Panc1 (cell line): ENCODE measurements around the gene MAP3K4.

Experiments used
- CTCF ChIP-seq: fragments of 450-650 bp; IDR thresholded peaks from 2 replicates; pipeline ENCODE4 v1.5.1; 2017; ENCODE audit warnings: mild to moderate bottlenecking
- POLR2AphosphoS5 ChIP-seq: IDR thresholded peaks from 2 replicates; pipeline ENCODE4 v1.6.1; 2012; ENCODE audit warnings: mild to moderate bottlenecking, low read depth, low read length, moderate library complexity
- SIN3A ChIP-seq: IDR thresholded peaks from 2 replicates; pipeline ENCODE4 v1.6.1; 2012; ENCODE audit warnings: low read depth, mild to moderate bottlenecking, low read length, moderate library complexity, borderline replicate concordance; ENCODE audit not compliant: insufficient read depth
- TCF7L2 ChIP-seq: IDR thresholded peaks from 2 replicates; pipeline ENCODE4 v1.6.1; 2011; ENCODE audit warnings: mild to moderate bottlenecking, low read depth, low read length, inconsistent platforms
- TF ChIP-seq, protein P1 (sequence below), 2 experiments: IDR thresholded peaks; 2 replicates each; pipeline ENCODE4 v1.6.1; 2011 to 2012; ENCODE audit warnings: low read depth in 2 of 2, control low read depth in 1 of 2, low read length in 1 of 2, mild to moderate bottlenecking in 1 of 2, moderate library complexity in 1 of 2; ENCODE audit not compliant: insufficient read depth in 1 of 2

GRCh38 chr6:161066511-161066910 lies 74.9 kb downstream of the MAP3K4 start:
- TF ChIP-seq, protein P1, sequence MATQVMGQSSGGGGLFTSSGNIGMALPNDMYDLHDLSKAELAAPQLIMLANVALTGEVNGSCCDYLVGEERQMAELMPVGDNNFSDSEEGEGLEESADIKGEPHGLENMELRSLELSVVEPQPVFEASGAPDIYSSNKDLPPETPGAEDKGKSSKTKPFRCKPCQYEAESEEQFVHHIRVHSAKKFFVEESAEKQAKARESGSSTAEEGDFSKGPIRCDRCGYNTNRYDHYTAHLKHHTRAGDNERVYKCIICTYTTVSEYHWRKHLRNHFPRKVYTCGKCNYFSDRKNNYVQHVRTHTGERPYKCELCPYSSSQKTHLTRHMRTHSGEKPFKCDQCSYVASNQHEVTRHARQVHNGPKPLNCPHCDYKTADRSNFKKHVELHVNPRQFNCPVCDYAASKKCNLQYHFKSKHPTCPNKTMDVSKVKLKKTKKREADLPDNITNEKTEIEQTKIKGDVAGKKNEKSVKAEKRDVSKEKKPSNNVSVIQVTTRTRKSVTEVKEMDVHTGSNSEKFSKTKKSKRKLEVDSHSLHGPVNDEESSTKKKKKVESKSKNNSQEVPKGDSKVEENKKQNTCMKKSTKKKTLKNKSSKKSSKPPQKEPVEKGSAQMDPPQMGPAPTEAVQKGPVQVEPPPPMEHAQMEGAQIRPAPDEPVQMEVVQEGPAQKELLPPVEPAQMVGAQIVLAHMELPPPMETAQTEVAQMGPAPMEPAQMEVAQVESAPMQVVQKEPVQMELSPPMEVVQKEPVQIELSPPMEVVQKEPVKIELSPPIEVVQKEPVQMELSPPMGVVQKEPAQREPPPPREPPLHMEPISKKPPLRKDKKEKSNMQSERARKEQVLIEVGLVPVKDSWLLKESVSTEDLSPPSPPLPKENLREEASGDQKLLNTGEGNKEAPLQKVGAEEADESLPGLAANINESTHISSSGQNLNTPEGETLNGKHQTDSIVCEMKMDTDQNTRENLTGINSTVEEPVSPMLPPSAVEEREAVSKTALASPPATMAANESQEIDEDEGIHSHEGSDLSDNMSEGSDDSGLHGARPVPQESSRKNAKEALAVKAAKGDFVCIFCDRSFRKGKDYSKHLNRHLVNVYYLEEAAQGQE (IDR thresholded peaks at IDR 0.05; ENCODE audit: insufficient read depth in 1 of 2, low read depth in 2 of 2, low read length in 1 of 2) = no peak
- TF ChIP-seq CTCF (no peak), POLR2AphosphoS5 (no peak), TCF7L2 (no peak), SIN3A (no peak)
